GM21381 (cell line): Measurements from ENCODE around the gene STX1A.
"Not testable (repeated sequence)": the region's sequence is repeated elsewhere in the genome, so short reads cannot be mapped to it uniquely, and the experiment has no call there.

Experiments used
- ATAC-seq: cut with Tn5 transposase; IDR thresholded peaks from one replicate; pipeline ENCODE4 v1.9.1; 2021; ENCODE audit warnings: mild to moderate bottlenecking, moderate library complexity; ENCODE audit not compliant: unreplicated experiment

The STX1A gene

GRCh38 chr7:73736885-73737284, 17.4 kb upstream of the STX1A start:
- no peak for ATAC-seq

- ATAC-seq = no peak
Observed at GRCh38 chr7:73735528-73735905, 16.0 kb upstream of the STX1A start.

DNA sequence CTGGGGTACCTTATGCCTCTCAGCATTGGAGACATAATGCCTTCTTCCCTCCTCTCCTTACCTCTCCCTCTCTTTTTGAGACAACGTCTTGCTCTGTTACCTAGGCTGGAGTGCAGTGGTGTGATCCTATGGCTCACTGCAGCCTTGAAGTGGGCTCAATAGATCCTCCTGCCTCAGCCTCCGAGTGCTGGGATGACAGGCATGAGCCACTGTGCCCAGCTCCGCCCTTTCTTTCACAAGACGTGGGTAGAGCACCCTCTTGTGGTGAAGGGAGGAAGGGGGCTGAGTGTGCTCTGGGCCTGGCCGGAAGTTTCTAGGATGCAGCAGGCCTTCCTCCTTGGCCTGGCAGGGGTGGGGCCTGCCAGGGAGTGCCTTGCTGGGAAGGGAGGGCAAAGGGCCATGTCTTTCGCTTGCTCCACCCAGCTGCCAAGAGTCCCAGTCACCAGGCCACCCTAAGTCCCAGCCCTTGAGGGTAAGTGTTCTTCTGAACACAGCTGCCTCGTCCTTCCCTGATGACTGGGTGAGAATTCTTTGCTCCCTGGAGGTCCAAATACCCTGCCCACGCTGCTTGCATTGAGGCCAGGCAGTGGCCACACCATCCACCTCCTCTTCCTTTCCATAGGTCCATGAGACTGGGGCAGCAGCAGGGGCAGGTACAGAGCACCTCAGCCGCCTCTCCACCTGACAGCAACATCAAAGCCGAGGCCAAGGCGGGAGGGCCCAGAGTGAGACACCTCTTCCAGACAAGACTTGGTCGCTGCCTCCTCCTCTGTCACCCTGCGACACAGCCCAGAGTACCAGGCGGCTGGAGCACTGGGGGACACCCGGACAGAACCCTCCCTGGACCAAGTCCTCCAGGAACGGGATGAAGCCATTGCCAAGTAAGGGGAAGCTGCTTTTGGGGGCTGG, 15.4 kb upstream of the STX1A start:
- peak; percentile 29 for ATAC-seq

DNA sequence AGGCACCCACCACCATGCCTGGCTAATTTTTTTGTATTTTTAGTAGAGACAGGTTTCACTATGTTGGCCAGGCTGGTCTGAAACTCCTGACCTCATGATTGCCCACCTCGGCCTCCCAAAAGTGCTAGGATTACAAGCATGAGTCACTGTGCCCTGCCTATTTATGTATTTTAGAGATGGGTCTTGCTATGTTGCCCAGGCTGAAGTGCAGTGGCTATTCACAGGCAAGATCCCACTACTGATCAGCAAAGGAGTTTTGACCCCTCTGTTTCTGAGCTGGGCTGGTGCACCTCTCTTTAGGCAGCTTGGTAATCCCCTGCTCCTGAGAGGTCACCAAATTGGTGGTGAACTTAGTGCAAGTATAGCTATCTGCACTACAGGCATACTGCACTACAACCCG, 12.9 kb upstream of the STX1A start:
- ATAC-seq = no peak

- ATAC-seq = no peak
Observed at GRCh38 chr7:73730485-73730884, 11.0 kb upstream of the STX1A start.

- no peak for ATAC-seq
Observed at GRCh38 chr7:73728551-73728950, 9.1 kb upstream of the STX1A start.

GRCh38 chr7:73727952-73728351, 8.5 kb upstream of the STX1A start:
- ATAC-seq = no peak

GRCh38 chr7:73726083-73726466, 6.6 kb upstream of the STX1A start:
- ATAC-seq = no peak

DNA sequence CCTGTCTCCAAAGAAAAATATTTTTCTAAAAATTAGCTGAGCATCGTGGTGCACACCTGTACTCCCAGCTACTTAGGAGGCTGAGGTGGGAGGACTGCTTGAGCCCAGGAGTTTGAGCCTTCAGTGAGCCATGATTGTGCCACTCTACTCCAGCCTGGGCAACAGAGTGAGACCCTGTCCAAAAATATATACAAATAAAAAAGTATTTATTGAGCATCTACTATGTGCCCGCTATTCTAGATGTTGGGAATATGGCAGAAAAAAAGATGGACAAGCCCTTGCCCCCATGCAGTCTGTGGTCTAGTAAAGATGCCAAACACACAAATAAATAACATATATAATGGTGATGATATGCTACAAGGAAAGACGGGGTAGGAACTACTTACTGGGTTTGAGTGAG, 4.3 kb upstream of the STX1A start:
- ATAC-seq = no peak

GRCh38 chr7:73722785-73723184, 3.3 kb upstream of the STX1A start:
- no peak for ATAC-seq

- not testable (repeated sequence) for ATAC-seq
Observed at GRCh38 chr7:73722182-73722581, 2.7 kb upstream of the STX1A start.

DNA sequence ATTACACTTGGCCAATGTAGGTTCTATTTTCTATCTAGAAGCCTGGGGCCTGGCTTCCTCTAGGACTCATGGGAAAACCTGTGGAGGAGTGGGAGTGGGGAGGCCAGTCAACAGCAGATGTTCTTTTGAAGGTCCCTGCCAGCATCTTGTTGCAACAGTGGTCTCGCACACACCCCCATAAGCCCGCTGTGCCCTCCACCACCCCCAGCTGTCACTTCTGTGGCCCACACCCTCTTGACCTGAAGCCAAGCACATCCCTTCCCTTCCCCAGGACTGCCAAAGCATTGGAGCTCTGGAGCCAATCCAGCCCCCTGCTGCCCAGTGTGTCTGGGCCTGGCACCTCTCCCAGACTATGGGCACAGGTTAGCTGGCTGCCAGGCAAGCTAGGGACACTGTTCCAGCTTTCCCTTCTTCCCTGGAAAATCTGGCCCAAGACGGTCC, 1.9 kb upstream of the STX1A start:
- no peak for ATAC-seq

GRCh38 chr7:73720443-73720842, 974 bp upstream of the STX1A start:
- ATAC-seq = not testable (repeated sequence)

- peak; percentile 8 for ATAC-seq
Observed at GRCh38 chr7:73719806-73720169, 319 bp upstream of the STX1A start.

DNA sequence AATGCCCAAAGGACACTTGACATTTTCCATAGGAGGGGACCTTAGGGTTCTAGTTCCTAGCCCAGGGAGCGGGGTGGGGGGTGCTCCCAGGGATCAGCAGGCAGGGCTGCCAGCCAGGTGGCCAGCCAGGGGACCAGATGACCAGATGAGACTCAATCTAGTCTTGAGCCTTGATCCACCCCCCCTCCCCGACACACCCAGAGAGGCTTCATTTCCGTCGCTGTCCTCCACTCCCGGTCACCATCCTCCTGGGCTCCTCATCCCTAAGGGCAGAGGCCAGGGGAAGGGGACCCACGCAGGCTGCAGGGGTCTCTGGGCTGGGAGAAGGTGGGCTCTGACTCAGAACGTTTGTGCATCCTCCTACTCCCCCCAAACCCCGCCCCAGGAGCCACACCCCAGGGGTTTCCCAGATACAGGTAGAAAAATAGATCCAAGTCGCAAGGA, 1.0 kb downstream of the STX1A start:
- no peak for ATAC-seq

DNA sequence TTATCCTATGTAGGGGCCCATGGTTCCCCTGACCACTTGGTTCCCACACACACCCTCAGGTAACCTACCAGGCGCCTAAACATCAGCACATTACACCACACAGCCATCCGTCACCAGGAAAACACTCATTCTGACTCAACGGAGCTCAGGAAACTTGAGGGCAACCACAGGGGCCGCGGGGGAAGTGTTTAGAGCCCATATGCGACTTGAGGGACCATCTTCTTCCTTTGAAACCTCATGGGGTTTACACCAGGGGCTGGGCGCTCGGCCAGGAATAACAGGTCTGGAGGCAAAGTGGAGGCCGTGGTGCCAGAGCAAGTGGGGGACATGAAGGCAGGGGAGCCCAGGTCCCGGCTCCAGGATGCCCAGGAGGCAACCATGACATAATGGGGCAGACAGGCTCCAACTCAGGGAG, 1.5 kb downstream of the STX1A start:
- ATAC-seq = no peak

DNA sequence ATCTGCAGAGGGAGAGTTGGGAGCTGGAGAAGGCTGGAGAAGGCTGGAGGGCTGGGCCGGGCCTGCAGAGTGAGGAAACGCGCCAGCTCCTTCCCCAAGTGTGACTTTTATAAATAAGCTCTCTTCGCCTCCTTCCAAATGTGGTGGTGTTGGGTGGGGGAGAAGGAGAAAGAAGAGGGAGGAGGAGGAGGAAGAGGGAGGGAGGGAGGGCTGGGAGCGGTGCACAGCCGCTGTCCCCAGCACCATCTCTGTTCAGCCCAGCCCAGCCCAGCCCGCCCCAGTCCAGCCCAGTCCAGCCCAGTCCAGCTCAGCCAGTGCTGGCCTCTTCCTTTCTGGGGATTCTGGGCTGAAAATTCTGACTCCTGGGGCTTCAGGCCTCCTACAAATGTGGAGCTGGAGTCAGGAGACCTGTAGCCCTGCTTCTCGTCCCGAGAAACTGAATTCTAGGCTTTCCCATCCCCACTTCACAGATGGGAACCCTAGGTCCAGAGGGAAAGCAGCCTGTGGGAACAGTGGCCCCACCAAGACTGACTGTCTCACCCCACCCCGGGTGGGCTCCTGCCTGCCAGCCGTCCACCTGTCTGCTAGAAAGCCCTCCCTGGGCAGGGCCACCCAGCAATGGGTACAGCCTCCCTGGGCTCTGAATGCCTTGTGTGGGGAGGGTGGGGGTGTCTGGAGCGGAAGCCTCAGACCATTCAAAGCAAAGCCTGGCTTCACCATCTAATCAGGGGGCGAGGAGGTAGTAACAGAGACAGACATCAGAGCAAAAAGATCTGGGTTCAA, 2.3 kb downstream of the STX1A start:
- ATAC-seq = no peak

DNA sequence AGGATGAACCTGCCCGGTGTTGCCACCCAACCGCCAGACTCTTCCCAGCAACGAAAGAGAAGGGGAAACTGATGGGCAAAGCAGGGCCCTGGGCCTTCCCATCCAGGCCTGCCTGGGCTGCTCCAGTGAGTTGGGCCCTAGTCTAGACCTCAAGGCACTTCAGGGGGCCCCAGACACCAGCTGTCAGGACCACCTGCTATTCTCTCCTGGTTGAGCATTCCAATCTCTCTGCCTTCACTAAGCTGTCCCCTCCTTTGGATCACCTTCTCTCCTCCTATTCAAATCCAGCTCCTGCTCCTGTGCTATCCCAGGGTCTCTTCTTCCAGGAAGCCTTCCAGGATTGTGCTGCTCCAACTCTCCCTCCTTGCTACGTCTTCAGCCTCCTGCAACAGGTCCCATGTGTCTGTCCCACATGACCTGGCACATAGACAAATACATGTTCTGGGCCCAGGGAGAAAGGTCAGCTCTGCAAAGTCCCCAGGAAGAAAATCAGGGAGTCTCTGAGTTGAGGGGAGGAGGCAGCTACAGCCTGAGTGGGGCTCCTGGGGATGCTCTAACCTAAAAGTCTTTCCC, 3.1 kb downstream of the STX1A start:
- ATAC-seq = no peak

DNA sequence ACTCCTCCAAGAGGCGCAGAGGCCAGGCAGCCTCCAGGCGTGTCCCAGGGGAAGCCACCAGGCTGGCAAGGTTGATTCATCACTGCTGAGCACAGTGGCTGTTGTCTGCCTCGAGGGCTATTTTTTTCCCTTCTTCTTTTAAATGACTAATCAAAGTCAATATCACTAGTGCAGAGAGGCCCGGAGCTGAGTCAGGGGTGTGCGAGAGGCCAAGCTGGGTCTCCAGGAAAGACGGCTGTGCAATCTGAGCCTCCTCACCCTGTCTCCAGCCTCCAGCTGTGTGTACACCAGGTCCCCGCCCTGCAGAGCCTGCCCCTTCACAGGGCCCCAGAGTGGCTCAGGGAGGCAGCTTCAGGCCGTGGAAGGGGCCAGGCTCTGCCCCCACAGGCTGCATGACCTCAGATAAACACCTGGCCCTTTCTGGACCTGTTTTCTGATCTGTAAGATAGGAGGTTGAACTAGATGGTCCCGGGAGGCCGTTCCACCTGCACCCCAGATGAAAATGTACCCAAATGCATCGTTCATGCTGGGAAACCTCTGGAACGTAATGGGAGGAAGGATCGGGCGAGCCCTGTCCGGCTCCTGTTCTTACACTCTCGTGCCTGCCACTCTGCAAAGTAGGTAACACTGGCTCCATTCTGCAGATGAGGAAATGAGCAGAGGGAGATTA, 3.7 kb downstream of the STX1A start:
- ATAC-seq = no peak

DNA sequence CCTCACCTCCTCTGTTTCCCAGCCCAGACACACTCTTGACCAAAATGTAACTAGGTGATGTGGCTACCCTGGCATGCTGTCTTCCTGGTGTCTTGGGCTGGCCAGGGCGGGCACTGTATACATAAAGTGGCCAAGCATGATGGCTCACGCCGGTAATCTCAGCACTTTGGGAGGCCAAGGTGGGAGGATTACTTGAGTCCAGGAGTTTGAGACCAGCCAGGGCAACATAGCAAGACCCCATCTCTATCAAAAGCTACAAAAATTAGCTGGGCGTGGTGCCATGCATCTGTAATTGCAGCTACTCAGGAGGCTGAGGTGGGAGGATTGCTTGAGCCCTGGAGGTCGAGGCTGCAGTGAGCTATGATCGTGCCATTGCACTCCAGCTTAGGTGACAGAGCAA, 6.2 kb downstream of the STX1A start:
- not testable (repeated sequence) for ATAC-seq

GRCh38 chr7:73712773-73713172, 6.7 kb downstream of the STX1A start:
- no peak for ATAC-seq
